ENCODE results near the gene WDFY4. TPM values are rescaled to one million over a fixed set of nuclear protein-coding genes. Genes with fewer than 3 reads are reported as not detected.

The WDFY4 gene
- total RNA-seq, 1 experiment from 2014 or later = 0.23 TPM

DNA sequence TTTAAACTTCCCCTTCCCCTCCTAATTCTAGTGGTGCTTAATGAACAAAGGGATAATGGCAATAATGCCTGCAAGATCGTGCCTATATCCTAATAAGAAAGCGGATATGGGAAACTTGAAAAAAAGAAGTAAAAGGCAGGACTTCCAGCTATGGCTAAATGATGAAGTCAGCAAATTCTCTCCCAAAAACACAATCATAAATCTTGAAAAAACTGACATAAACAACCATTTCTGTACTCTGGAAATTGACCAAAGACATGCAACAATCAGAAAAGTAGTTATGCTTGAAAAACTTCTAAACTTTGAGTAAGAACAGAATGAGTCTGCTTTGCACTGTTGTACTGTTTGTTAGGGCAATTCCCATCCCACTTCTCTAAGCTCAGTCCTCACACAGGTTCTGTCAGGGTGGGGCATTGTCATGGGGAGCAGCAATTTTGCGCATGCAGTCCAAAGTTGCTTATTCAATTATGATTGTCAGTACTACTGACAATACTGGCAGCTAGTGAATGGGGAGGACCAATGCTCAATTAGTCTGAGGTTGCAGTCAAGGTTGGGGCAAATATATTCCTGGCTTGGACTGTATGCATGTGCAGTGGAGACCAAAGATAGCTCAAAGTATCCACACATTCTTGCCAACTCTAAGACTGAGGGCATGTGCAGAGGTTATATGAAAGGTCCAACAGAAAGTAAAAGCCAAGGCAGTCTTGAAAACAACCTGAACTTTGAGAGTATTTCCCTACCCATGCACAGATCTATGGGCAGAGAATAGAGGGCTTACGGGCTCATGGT is 45.7 kb upstream of the WDFY4 start:
- no peak overlapping the region for H3K4me3 ChIP-seq (ENCODE audit: low read depth in 2 of 2, low read length in 2 of 2)
- intact Hi-C loops (cut with micrococcal nuclease; ENCODE audit: unreplicated experiment) = no loop called here
- in situ Hi-C loops (cut with HindIII; ENCODE audit: low pct_unique_long_range_greater_than_20kb, low sequenced_read_pairs) = no loop called here
- POLR2A ChIA-PET = no interaction called here
- H3K27ac ChIP-seq (ENCODE audit: low read length) = no peak overlapping the region
- H3K27me3 ChIP-seq (ENCODE audit: control insufficient read depth, insufficient read depth, low read length) = peaks cover 2% of the 10 kb centered on the region; the same call in 1 of the 2 replicates
- CTCF ChIA-PET = no interaction called here
- no peaks in the 10 kb centered on the region for H3K4me1 ChIP-seq (ENCODE audit: control insufficient read depth, insufficient read depth, low read length)
- peaks cover 15% of the 10 kb centered on the region; the same call in 1 of the 2 replicates for H3K9me3 ChIP-seq (ENCODE audit: control insufficient read depth, insufficient read depth, low read depth, low read length)
- DNase-seq (ENCODE audit: low read depth, low spot score) = no peak
- H3K36me3 ChIP-seq (ENCODE audit: control insufficient read depth, insufficient read depth, low read length) = no peaks in the 10 kb centered on the region
- no TSS peak for BruUV-seq (replicated peaks)
- ATAC-seq = no peak
- no peak for TF ChIP-seq REST (IDR thresholded peaks at IDR 0.05; ENCODE audit: insufficient read depth in 1 of 2, low read depth in 2 of 2, low read length in 1 of 2)
- TF ChIP-seq TCF7L2 (IDR thresholded peaks at IDR 0.05; ENCODE audit: low read depth, low read length) = no peak
- no peak for TF ChIP-seq POLR2AphosphoS5 (IDR thresholded peaks at IDR 0.05; ENCODE audit: low read depth, low read length)
- TF ChIP-seq SIN3A (IDR thresholded peaks at IDR 0.05; ENCODE audit: borderline replicate concordance, insufficient read depth, low read depth, low read length) = no peak
- TF ChIP-seq, protein P1, sequence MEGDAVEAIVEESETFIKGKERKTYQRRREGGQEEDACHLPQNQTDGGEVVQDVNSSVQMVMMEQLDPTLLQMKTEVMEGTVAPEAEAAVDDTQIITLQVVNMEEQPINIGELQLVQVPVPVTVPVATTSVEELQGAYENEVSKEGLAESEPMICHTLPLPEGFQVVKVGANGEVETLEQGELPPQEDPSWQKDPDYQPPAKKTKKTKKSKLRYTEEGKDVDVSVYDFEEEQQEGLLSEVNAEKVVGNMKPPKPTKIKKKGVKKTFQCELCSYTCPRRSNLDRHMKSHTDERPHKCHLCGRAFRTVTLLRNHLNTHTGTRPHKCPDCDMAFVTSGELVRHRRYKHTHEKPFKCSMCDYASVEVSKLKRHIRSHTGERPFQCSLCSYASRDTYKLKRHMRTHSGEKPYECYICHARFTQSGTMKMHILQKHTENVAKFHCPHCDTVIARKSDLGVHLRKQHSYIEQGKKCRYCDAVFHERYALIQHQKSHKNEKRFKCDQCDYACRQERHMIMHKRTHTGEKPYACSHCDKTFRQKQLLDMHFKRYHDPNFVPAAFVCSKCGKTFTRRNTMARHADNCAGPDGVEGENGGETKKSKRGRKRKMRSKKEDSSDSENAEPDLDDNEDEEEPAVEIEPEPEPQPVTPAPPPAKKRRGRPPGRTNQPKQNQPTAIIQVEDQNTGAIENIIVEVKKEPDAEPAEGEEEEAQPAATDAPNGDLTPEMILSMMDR (IDR thresholded peaks at IDR 0.05) = no peak

GRCh38 chr10:48639632-48640031 is 45.0 kb upstream of the WDFY4 start:
- intact Hi-C loops (cut with micrococcal nuclease; ENCODE audit: unreplicated experiment) = no loop called here
- DNase-seq (ENCODE audit: low read depth, low spot score) (no peak), ATAC-seq (no peak)
- no peak for TF ChIP-seq TCF7L2 (IDR thresholded peaks at IDR 0.05; ENCODE audit: low read depth, low read length)
- TF ChIP-seq, protein P1 (IDR thresholded peaks at IDR 0.05) = no peak
- no peak for TF ChIP-seq POLR2AphosphoS5 (IDR thresholded peaks at IDR 0.05; ENCODE audit: low read depth, low read length)
- TF ChIP-seq SIN3A (IDR thresholded peaks at IDR 0.05; ENCODE audit: borderline replicate concordance, insufficient read depth, low read depth, low read length) = no peak
- no peak for TF ChIP-seq REST (IDR thresholded peaks at IDR 0.05; ENCODE audit: insufficient read depth in 1 of 2, low read depth in 2 of 2, low read length in 1 of 2)
- ChIA-PET CTCF (no interaction called here), POLR2A (interaction anchor here (0.7 kb wide), 1 partner anchor 127 kb away, joined by 3 read pairs; no protein-coding TSS in a partner anchor)
- H3K4me3 ChIP-seq (ENCODE audit: low read depth in 2 of 2, low read length in 2 of 2) = no peak overlapping the region
- peaks cover 15% of the 10 kb centered on the region; the same call in 1 of the 2 replicates for H3K9me3 ChIP-seq (ENCODE audit: control insufficient read depth, insufficient read depth, low read depth, low read length)
- H3K36me3 ChIP-seq (ENCODE audit: control insufficient read depth, insufficient read depth, low read length) = no peaks in the 10 kb centered on the region
- H3K27me3 ChIP-seq (ENCODE audit: control insufficient read depth, insufficient read depth, low read length) = no peaks in the 10 kb centered on the region; the same call in none of the 2 replicates
- no peak overlapping the region for H3K27ac ChIP-seq (ENCODE audit: low read length)
- H3K4me1 ChIP-seq (ENCODE audit: control insufficient read depth, insufficient read depth, low read length) = no peaks in the 10 kb centered on the region
- BruUV-seq (replicated peaks) = no TSS peak
- in situ Hi-C loops (cut with HindIII; ENCODE audit: low pct_unique_long_range_greater_than_20kb, low sequenced_read_pairs) = no loop called here
